Upper lobe of left lung (tissue), 6 donors: ENCODE data around the gene DDHD1. TPM values are rescaled to one million over a fixed set of nuclear protein-coding genes. Genes with fewer than 3 reads are reported as not detected.

Source experiments
- ATAC-seq, 2 donors: fragments of 200-7000 bp; cut with Tn5 transposase; one replicate each; pipeline ENCODE4 v1.9.1; 2022; ENCODE audit warnings: mild to moderate bottlenecking in 2 of 2, moderate library complexity in 2 of 2; ENCODE audit not compliant: low FRiP score in 2 of 2
- DNase-seq, 2 donors: peaks; one replicate each; pipeline ENCODE4 v3.0.0-alpha.2; 2019 to 2020
- H3K27ac ChIP-seq, 4 donors: fragments of 200-600 bp; sonication (generic); one replicate each; pipeline ENCODE4 v1.5.1; 2016 to 2019
- H3K27me3 ChIP-seq, 4 donors: fragments of 200-600 bp; sonication (generic); one replicate each; pipeline ENCODE4 v1.5.1; 2017 to 2019
- H3K36me3 ChIP-seq, 4 donors: fragments of 200-600 bp; sonication (generic); one replicate each; pipeline ENCODE4 v1.5.1; 2016 to 2019
- H3K4me1 ChIP-seq, 4 donors: fragments of 200-600 bp; sonication (generic); one replicate each; pipeline ENCODE4 v1.5.1; 2018 to 2019
- H3K4me3 ChIP-seq, 4 donors: fragments of 200-600 bp; sonication (generic); one replicate each; pipeline ENCODE4 v1.5.1; 2017 to 2019; ENCODE audit warnings: mild to moderate bottlenecking in 2 of 4, moderate library complexity in 1 of 4
- H3K9me3 ChIP-seq, 4 donors: fragments of 200-600 bp; sonication (generic); one replicate each; pipeline ENCODE4 v1.5.1; 2018 to 2019
- CTCF ChIP-seq, 6 experiments: fragments of 450-650 bp in 4 of 6; fragments of 200-600 bp in 2 of 6; sonication (generic) in 2 of 6; IDR thresholded peaks; one replicate each; pipeline ENCODE4 v1.5.1; 2016 to 2019; ENCODE audit warnings: antibody characterized with exemption in 6 of 6
- EP300 ChIP-seq, 4 donors: sonication (generic); formaldehyde crosslinking; IDR thresholded peaks; one replicate each; pipeline ENCODE4 v1.5.1; 2017; ENCODE audit warnings: antibody characterized with exemption in 4 of 4, control low read depth in 2 of 4
- POLR2A ChIP-seq, 4 donors: fragments of 450-650 bp; IDR thresholded peaks; one replicate each; pipeline ENCODE4 v1.5.1; 2016 to 2017; ENCODE audit warnings: antibody characterized with exemption in 4 of 4, mild to moderate bottlenecking in 2 of 4
- POLR2AphosphoS5 ChIP-seq, 2 donors: sonication (generic); formaldehyde crosslinking; IDR thresholded peaks; one replicate each; pipeline ENCODE4 v1.5.1; 2017; ENCODE audit warnings: antibody characterized with exemption in 2 of 2
- WGBS, 2 donors: methylation state at CpG; one replicate each; pipeline ENCODE4 v1.1.5; 2017 to 2018; 5-methylcytosine and 5-hydroxymethylcytosine counted together
- total RNA-seq, 6 donors: library from RNA; depleted of rRNA in 4 of 6; stranded (reverse); fragments of >200 nt in 4 of 6; gene quantifications; one replicate each; pipeline versions ENCODE4 v1.1.0 to v1.2.1, GENCODE V29; 2016 to 2021
- donor health status: DM: no; HTN: no; CAD: no; lungs with moderate emphysema.
- donor health status: DM: no; HTN: yes; CAD: no; lungs with severe emphysema.

Gene DDHD1
- total RNA-seq: 10 to 100 TPM; 18.4 to 30.8 (median 25.8) TPM

GRCh38 chr14:53152887-53153701, at the start of gene DDHD1:
Gene DDHD1, minus strand, starts transcription at chr14:53153323. Its CDS starts 225 bp downstream, at chr14:53153098.
- H3K36me3 ChIP-seq: no peaks in the 10 kb centered on the region
- peak; percentile 89 to 95 for ATAC-seq
- peak within 1 kb of the TSS; percentile 77 to 96 (median 82) for H3K4me3 ChIP-seq
- no peaks in the 10 kb centered on the region for H3K27me3 ChIP-seq
- no peaks in the 10 kb centered on the region for H3K9me3 ChIP-seq
- DNase-seq: peak; percentile 87 to 97
- H3K27ac ChIP-seq: peak within 1 kb of the TSS; percentile 86 to 96 (median 93)
- TF ChIP-seq POLR2AphosphoS5 (IDR thresholded peaks at IDR 0.05): peak; percentile 41 to 71
- peak in 3 of 4 donors; percentile 67 to 85 (median 79) for TF ChIP-seq POLR2A (IDR thresholded peaks at IDR 0.05)
- no peak for TF ChIP-seq EP300 (IDR thresholded peaks at IDR 0.05)
- H3K4me1 ChIP-seq: peaks cover 10 to 33% (median 22%) of the 10 kb centered on the region in 4 donors
- WGBS, 2 donors: 3 to 17% methylated on average over 5 to 76 of the region's 93 CpGs

- Histone ChIP-seq H3K9me3 (no peaks in the 10 kb centered on the region), H3K4me3 (no peak overlapping the region), H3K27me3 (no peaks in the 10 kb centered on the region), H3K27ac (no peak overlapping the region), H3K4me1 (no peaks in the 10 kb centered on the region), H3K36me3 (no peaks in the 10 kb centered on the region)
- DNase-seq: no peak
- TF ChIP-seq CTCF (IDR thresholded peaks at IDR 0.05): no peak
- no peak for TF ChIP-seq POLR2A (IDR thresholded peaks at IDR 0.05)
- no peak for TF ChIP-seq POLR2AphosphoS5 (IDR thresholded peaks at IDR 0.05)
- TF ChIP-seq EP300 (IDR thresholded peaks at IDR 0.05): no peak
- ATAC-seq: no peak
- 93% methylated on average over 5 of the region's 5 CpGs for WGBS, 2 donors
These were observed 42.8 kb upstream of the DDHD1 start for GRCh38 chr14:53195949-53196348.

GRCh38 chr14:53193193-53193592, 40.1 kb upstream of the DDHD1 start:
- H3K27me3 ChIP-seq: no peaks in the 10 kb centered on the region
- TF ChIP-seq CTCF (IDR thresholded peaks at IDR 0.05): no peak
- TF ChIP-seq POLR2A (IDR thresholded peaks at IDR 0.05): no peak
- no peak for TF ChIP-seq EP300 (IDR thresholded peaks at IDR 0.05)
- TF ChIP-seq POLR2AphosphoS5 (IDR thresholded peaks at IDR 0.05): no peak

GRCh38 chr14:53192052-53192760, 39.1 kb upstream of the DDHD1 start:
- Histone ChIP-seq H3K4me1 (no peaks in the 10 kb centered on the region), H3K27ac (no peak overlapping the region), H3K36me3 (no peaks in the 10 kb centered on the region), H3K27me3 (no peaks in the 10 kb centered on the region), H3K9me3 (no peaks in the 10 kb centered on the region), H3K4me3 (no peak overlapping the region)
- no peak for TF ChIP-seq POLR2AphosphoS5 (IDR thresholded peaks at IDR 0.05)
- TF ChIP-seq POLR2A (IDR thresholded peaks at IDR 0.05): no peak
- TF ChIP-seq EP300 (IDR thresholded peaks at IDR 0.05): no peak
- no peak for TF ChIP-seq CTCF (IDR thresholded peaks at IDR 0.05)
- no peak for DNase-seq
- WGBS, 2 donors: 20 to 24% methylated on average over 2 of the region's 2 CpGs
- no peak for ATAC-seq

More at GRCh38 chr14:53193193-53193592, 40.1 kb upstream of the DDHD1 start:
- H3K4me3 ChIP-seq: no peak overlapping the region
- no peaks in the 10 kb centered on the region for H3K9me3 ChIP-seq
- ATAC-seq (no peak), DNase-seq (no peak)
- H3K36me3 ChIP-seq: no peaks in the 10 kb centered on the region
- H3K27ac ChIP-seq: no peak overlapping the region
- no peaks in the 10 kb centered on the region for H3K4me1 ChIP-seq
- 69 to 82% methylated on average over 7 of the region's 7 CpGs for WGBS, 2 donors

- ATAC-seq (no peak), DNase-seq (no peak)
- H3K27me3 ChIP-seq: no peaks in the 10 kb centered on the region
- no peaks in the 10 kb centered on the region for H3K36me3 ChIP-seq
- WGBS, 2 donors: 67 to 69% methylated on average over 2 of the region's 2 CpGs
- H3K4me1 ChIP-seq: no peaks in the 10 kb centered on the region
- TF ChIP-seq POLR2AphosphoS5 (IDR thresholded peaks at IDR 0.05) (no peak), EP300 (IDR thresholded peaks at IDR 0.05) (no peak), POLR2A (IDR thresholded peaks at IDR 0.05) (no peak), CTCF (IDR thresholded peaks at IDR 0.05) (no peak)
- H3K4me3 ChIP-seq: no peak overlapping the region
- H3K9me3 ChIP-seq: no peaks in the 10 kb centered on the region
- no peak overlapping the region for H3K27ac ChIP-seq
These were observed 37.8 kb upstream of the DDHD1 start for GRCh38 chr14:53190938-53191337.
